Activated CD4-positive, alpha-beta T cell treated with anti-CD3 and anti-CD28 coated beads, Interleukin-2, amount 50 U/mL, for 16 hours (primary cell): ENCODE data around the gene PRRX2.
A peak's percentile ranks its signal among the peaks of the same experiment; 100 is the strongest.

ENCODE experiments used
- DNase-seq: peaks from one replicate; pipeline ENCODE4 v3.0.0-alpha.2; 2020

PRRX2 gene

GRCh38 chr9:129637102-129637501 is 28.3 kb upstream of the PRRX2 start:
- no peak for DNase-seq

- DNase-seq, result no peak
These were observed 27.6 kb upstream of the PRRX2 start for GRCh38 chr9:129637673-129638439.

GRCh38 chr9:129639034-129639630 is 26.3 kb upstream of the PRRX2 start:
- no peak for DNase-seq

- no peak for DNase-seq
These were observed 25.7 kb upstream of the PRRX2 start for GRCh38 chr9:129639756-129640085.

GRCh38 chr9:129640086-129640870 is 25.2 kb upstream of the PRRX2 start:
- DNase-seq, result no peak

- no peak for DNase-seq
These were observed 24.3 kb upstream of the PRRX2 start for GRCh38 chr9:129640871-129641749.

GRCh38 chr9:129641750-129642585 is 23.5 kb upstream of the PRRX2 start, which contains the start of gene ASB6:
Gene ASB6, minus strand, starts transcription at chr9:129642151. Its CDS starts 152 bp downstream, at chr9:129641999.
- peak; percentile 95 for DNase-seq

GRCh38 chr9:129643706-129644105 is 21.7 kb upstream of the PRRX2 start:
- DNase-seq, result no peak

- no peak for DNase-seq
These were observed 21.1 kb upstream of the PRRX2 start for GRCh38 chr9:129644365-129644764.

- no peak for DNase-seq
These were observed 20.5 kb upstream of the PRRX2 start for GRCh38 chr9:129644902-129645301.

- DNase-seq, result no peak
These were observed 19.2 kb upstream of the PRRX2 start for GRCh38 chr9:129646252-129646651.

- DNase-seq, result no peak
These were observed 18.8 kb upstream of the PRRX2 start for GRCh38 chr9:129646654-129647053.

GRCh38 chr9:129647635-129648034 is 17.8 kb upstream of the PRRX2 start:
- DNase-seq, result no peak

- DNase-seq, result no peak
These were observed 17.2 kb upstream of the PRRX2 start for GRCh38 chr9:129648092-129648763.

GRCh38 chr9:129648764-129649115 is 16.7 kb upstream of the PRRX2 start:
- DNase-seq, result no peak

- DNase-seq, result no peak
These were observed 15.4 kb upstream of the PRRX2 start for GRCh38 chr9:129649726-129650679.

- DNase-seq, result no peak
These were observed 14.7 kb upstream of the PRRX2 start for GRCh38 chr9:129650680-129651235.

GRCh38 chr9:129653823-129654553 is 11.5 kb upstream of the PRRX2 start:
- no peak for DNase-seq

GRCh38 chr9:129654554-129655040 is 10.8 kb upstream of the PRRX2 start:
- DNase-seq, result no peak
